Vagina (tissue), 2 donors: ENCODE measurements around the gene PPP1R3A.

Experiments
- CTCF ChIP-seq, 3 experiments: fragments of 450-650 bp in 2 of 3; fragments of 200-600 bp in 1 of 3; sonication (generic) in 1 of 3; IDR thresholded peaks; one replicate each; pipeline ENCODE4 v1.5.1; 2017 to 2019; ENCODE audit warnings: antibody characterized with exemption in 3 of 3, mild to moderate bottlenecking in 2 of 3, moderate library complexity in 2 of 3
- POLR2A ChIP-seq, 2 donors: fragments of 450-650 bp; IDR thresholded peaks; one replicate each; pipeline ENCODE4 v1.6.1; 2017; ENCODE audit warnings: antibody characterized with exemption in 2 of 2, mild to moderate bottlenecking in 2 of 2, moderate library complexity in 2 of 2
- POLR2AphosphoS5 ChIP-seq, 2 donors: sonication (generic); formaldehyde crosslinking; IDR thresholded peaks; one replicate each; pipeline ENCODE4 v1.9.0; 2017; ENCODE audit warnings: antibody characterized with exemption in 2 of 2, mild to moderate bottlenecking in 2 of 2, low read depth in 1 of 2; ENCODE audit not compliant: insufficient read depth in 1 of 2

GRCh38 chr7:113873554-113874151, 45.2 kb downstream of the PPP1R3A start:
- TF ChIP-seq CTCF (IDR thresholded peaks at IDR 0.05), result no peak
- no peak for TF ChIP-seq POLR2A (IDR thresholded peaks at IDR 0.05)
- no peak for TF ChIP-seq POLR2AphosphoS5 (IDR thresholded peaks at IDR 0.05; ENCODE audit: insufficient read depth in 1 of 2, low read depth in 1 of 2)
